GM12878 (cell line): Measurements from ENCODE around the gene DAGLA. TPM values are rescaled to one million over a fixed set of nuclear protein-coding genes. Genes with fewer than 3 reads are reported as not detected.

Source experiments
- BACH1 ChIP-seq: fragments of 450-650 bp; IDR thresholded peaks from 2 replicates; pipeline ENCODE4 v1.6.1; 2017; ENCODE audit warnings: mild to moderate bottlenecking, borderline replicate concordance
- HDGF ChIP-seq: fragments of 450-650 bp; IDR thresholded peaks from 2 replicates; pipeline ENCODE4 v1.6.1; 2016; ENCODE audit warnings: antibody characterized with exemption
- KDM1A ChIP-seq: fragments of 200-600 bp; sonication (generic); IDR thresholded peaks from 2 replicates; pipeline ENCODE4 v1.6.1; 2016; ENCODE audit warnings: borderline replicate concordance
- MEF2B ChIP-seq: fragments of 450-650 bp; IDR thresholded peaks from 2 replicates; pipeline ENCODE4 v1.6.1; 2018; ENCODE audit warnings: mild to moderate bottlenecking, moderate library complexity; ENCODE audit not compliant: partially characterized antibody, poor library complexity, severe bottlenecking
- NBN ChIP-seq: fragments of 450-650 bp; IDR thresholded peaks from 2 replicates; pipeline ENCODE4 v1.6.1; 2016
- NFYA ChIP-seq: IDR thresholded peaks from 2 replicates; pipeline ENCODE4 v1.6.1; 2011; ENCODE audit warnings: low read depth, mild to moderate bottlenecking, low read length, improper control_type of control experiment, borderline replicate concordance
- PML ChIP-seq: IDR thresholded peaks from 2 replicates; pipeline ENCODE4 v1.6.1; 2012; ENCODE audit warnings: low read length, inconsistent platforms
- POLR2A ChIP-seq: IDR thresholded peaks from 2 replicates; pipeline ENCODE4 v1.6.1; 2011; ENCODE audit warnings: low read depth, mild to moderate bottlenecking, low read length
- RB1 ChIP-seq: fragments of 450-650 bp; formaldehyde crosslinking; IDR thresholded peaks from 2 replicates; pipeline ENCODE4 v1.6.1; 2017; ENCODE audit warnings: mild to moderate bottlenecking, borderline replicate concordance
- RBBP5 ChIP-seq: fragments of 200-600 bp; sonication (generic); conservative IDR thresholded peaks from 2 replicates; pipeline ENCODE4 v1.6.1; 2016
- SIX5 ChIP-seq: IDR thresholded peaks from 2 replicates; pipeline ENCODE4 v1.6.1; 2011; ENCODE audit warnings: mild to moderate bottlenecking, low read depth, low read length, moderate library complexity; ENCODE audit not compliant: severe bottlenecking
- SRF ChIP-seq, 2 experiments: IDR thresholded peaks; 2 replicates each; pipeline ENCODE4 v1.6.1; 2011; ENCODE audit warnings: low read depth in 2 of 2, low read length in 2 of 2, mild to moderate bottlenecking in 1 of 2, moderate library complexity in 1 of 2
- SUZ12 ChIP-seq: fragments of 200-600 bp; sonication (generic); IDR thresholded peaks from one replicate; pipeline ENCODE4 v1.6.1; 2018; ENCODE audit warnings: antibody characterized with exemption, mild to moderate bottlenecking; ENCODE audit not compliant: unreplicated experiment
- TAF1 ChIP-seq: IDR thresholded peaks from 2 replicates; pipeline ENCODE4 v1.6.1; 2011; ENCODE audit warnings: mild to moderate bottlenecking, low read depth, low read length, borderline replicate concordance
- TCF12 ChIP-seq: IDR thresholded peaks from 2 replicates; pipeline ENCODE4 v1.6.1; 2011; ENCODE audit warnings: low read depth, mild to moderate bottlenecking, low read length
- WRNIP1 ChIP-seq: IDR thresholded peaks from 2 replicates; pipeline ENCODE4 v1.6.1; 2011; ENCODE audit warnings: low read depth, low read length, improper control_type of control experiment, borderline replicate concordance
- ZNF274 ChIP-seq: IDR thresholded peaks from one replicate; pipeline ENCODE4 v1.8.0; 2011; ENCODE audit not compliant: insufficient read length, insufficient read depth
- polyA plus RNA-seq, 11 experiments: library from polyadenylated mRNA; depleted of rRNA in 4 of 11; unstranded in 6 of 11; stranded (reverse) in 5 of 11; fragments of >200 nt; fragmentation: Nextera tagmentation in 4 of 11; fragmentation: Illumina TruSeq in 1 of 11; extraction: Ambion mirVana in 4 of 11; extraction: Trizol in 1 of 11; gene quantifications; 1 replicate in 1 of 11; 2 replicates in 10 of 11; pipeline versions ENCODE4 v1.2.1 to v1.2.3, GENCODE V29; 2011 to 2016; ENCODE audit warnings: inconsistent platforms in 2 of 11, missing spikeins in 2 of 11, low read depth in 1 of 11
- total RNA-seq, 4 experiments: library from RNA; depleted of rRNA in 3 of 4; stranded (reverse); fragments of >200 nt in 3 of 4; fragmentation: Illumina TruSeq in 1 of 4; extraction: Trizol in 1 of 4; gene quantifications; 2 replicates each; pipeline versions ENCODE4 v1.2.1 to v1.2.3, GENCODE V29; 2013 to 2021
- TF ChIP-seq, protein P1 (sequence below): fragments of 450-650 bp; conservative IDR thresholded peaks from 2 replicates; pipeline ENCODE4 v1.6.1; 2017; ENCODE audit warnings: mild to moderate bottlenecking, moderate library complexity
- TF ChIP-seq, protein P2 (sequence below): fragments of 450-650 bp; IDR thresholded peaks from 2 replicates; pipeline ENCODE4 v1.6.1; 2017; ENCODE audit warnings: low read depth, mild to moderate bottlenecking, moderate library complexity
- TF ChIP-seq, protein P3 (sequence below): IDR thresholded peaks from 2 replicates; pipeline ENCODE4 v1.6.1; 2012; ENCODE audit warnings: low read depth, low read length, improper control_type of control experiment
- TF ChIP-seq, protein P4 (sequence below): fragments of 450-650 bp; formaldehyde crosslinking; IDR thresholded peaks from 2 replicates; pipeline ENCODE4 v1.5.0; 2022; ENCODE audit warnings: mild to moderate bottlenecking, missing genetic modification characterization

The DAGLA gene
- total and polyA plus RNA-seq, 10 of the 15 experiments (the other 5 are each of a cell fraction or from before 2014, with no cell fraction given) = 0.05 TPM; not detected in 9

DNA sequence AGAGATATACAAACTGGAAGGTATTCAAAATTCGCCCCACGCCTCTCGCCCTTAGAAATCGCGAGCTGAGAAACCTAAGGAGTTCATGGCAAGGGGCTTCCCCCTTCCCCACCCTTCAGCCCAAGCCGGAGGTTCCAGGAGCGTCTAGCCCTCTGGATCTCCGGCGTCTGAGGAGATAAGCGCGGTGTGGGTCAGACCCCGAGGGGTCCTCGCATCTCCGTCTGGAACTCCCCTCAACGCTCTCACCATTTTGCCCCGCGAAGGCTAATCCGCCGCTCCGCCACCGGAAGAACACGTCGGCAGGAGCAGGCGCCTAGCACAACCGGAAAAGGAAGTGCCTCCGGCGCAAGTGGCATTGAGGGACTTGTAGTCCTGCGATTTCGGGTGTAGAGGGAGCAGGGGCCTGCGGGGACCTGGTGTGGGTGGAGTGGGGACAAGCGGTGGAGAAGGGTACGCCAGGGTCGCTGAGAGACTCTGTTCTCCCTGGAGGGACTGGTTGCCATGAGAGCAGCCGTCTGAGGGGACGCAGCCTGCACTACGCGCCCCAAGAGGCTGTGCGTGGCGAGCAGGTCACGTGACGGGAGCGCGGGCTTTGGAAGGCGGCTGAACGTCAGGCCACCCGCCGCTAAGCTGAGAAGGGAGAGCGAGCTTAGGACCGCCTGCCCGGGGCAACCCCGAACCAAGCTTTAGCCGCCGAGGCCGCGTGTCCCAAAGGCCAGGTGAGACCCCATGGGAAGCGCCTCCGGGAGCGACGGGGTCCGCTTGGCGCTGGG lies 112.3 kb downstream of the DAGLA start, which contains the start of the genes FEN1 and TMEM258 (continued):
- TF ChIP-seq, protein P1, sequence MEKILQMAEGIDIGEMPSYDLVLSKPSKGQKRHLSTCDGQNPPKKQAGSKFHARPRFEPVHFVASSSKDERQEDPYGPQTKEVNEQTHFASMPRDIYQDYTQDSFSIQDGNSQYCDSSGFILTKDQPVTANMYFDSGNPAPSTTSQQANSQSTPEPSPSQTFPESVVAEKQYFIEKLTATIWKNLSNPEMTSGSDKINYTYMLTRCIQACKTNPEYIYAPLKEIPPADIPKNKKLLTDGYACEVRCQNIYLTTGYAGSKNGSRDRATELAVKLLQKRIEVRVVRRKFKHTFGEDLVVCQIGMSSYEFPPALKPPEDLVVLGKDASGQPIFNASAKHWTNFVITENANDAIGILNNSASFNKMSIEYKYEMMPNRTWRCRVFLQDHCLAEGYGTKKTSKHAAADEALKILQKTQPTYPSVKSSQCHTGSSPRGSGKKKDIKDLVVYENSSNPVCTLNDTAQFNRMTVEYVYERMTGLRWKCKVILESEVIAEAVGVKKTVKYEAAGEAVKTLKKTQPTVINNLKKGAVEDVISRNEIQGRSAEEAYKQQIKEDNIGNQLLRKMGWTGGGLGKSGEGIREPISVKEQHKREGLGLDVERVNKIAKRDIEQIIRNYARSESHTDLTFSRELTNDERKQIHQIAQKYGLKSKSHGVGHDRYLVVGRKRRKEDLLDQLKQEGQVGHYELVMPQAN = peak; percentile 98
- TF ChIP-seq SUZ12 = no peak
- no peak for TF ChIP-seq WRNIP1
- TF ChIP-seq ZNF274 = no peak
- no peak for TF ChIP-seq KDM1A
- peak; percentile 89; the same call in 1 of the 2 replicates for TF ChIP-seq PML
- TF ChIP-seq NBN = peak; percentile 79; the same call in 1 of the 2 replicates
- TF ChIP-seq, protein P2, sequence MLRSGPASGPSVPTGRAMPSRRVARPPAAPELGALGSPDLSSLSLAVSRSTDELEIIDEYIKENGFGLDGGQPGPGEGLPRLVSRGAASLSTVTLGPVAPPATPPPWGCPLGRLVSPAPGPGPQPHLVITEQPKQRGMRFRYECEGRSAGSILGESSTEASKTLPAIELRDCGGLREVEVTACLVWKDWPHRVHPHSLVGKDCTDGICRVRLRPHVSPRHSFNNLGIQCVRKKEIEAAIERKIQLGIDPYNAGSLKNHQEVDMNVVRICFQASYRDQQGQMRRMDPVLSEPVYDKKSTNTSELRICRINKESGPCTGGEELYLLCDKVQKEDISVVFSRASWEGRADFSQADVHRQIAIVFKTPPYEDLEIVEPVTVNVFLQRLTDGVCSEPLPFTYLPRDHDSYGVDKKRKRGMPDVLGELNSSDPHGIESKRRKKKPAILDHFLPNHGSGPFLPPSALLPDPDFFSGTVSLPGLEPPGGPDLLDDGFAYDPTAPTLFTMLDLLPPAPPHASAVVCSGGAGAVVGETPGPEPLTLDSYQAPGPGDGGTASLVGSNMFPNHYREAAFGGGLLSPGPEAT = peak; percentile 92
- peak; percentile 23 for TF ChIP-seq MEF2B
- TF ChIP-seq SRF (IDR thresholded peaks at IDR 0.05; ENCODE audit: low read depth in 2 of 2, low read length in 2 of 2) = peak in 1 of 2 experiments; percentile 78; a peak in 2 of 4 replicates
- no peak for TF ChIP-seq RBBP5
- peak; percentile 98 for TF ChIP-seq POLR2A
- TF ChIP-seq HDGF = peak; percentile 82; the same call in 1 of the 2 replicates
- peak; percentile 20; the same call in 1 of the 2 replicates for TF ChIP-seq BACH1
- TF ChIP-seq TCF12 = no peak
- TF ChIP-seq, protein P3, sequence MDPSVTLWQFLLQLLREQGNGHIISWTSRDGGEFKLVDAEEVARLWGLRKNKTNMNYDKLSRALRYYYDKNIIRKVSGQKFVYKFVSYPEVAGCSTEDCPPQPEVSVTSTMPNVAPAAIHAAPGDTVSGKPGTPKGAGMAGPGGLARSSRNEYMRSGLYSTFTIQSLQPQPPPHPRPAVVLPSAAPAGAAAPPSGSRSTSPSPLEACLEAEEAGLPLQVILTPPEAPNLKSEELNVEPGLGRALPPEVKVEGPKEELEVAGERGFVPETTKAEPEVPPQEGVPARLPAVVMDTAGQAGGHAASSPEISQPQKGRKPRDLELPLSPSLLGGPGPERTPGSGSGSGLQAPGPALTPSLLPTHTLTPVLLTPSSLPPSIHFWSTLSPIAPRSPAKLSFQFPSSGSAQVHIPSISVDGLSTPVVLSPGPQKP = peak; percentile 89
- TF ChIP-seq SIX5 = peak; percentile 69
- TF ChIP-seq, protein P4, sequence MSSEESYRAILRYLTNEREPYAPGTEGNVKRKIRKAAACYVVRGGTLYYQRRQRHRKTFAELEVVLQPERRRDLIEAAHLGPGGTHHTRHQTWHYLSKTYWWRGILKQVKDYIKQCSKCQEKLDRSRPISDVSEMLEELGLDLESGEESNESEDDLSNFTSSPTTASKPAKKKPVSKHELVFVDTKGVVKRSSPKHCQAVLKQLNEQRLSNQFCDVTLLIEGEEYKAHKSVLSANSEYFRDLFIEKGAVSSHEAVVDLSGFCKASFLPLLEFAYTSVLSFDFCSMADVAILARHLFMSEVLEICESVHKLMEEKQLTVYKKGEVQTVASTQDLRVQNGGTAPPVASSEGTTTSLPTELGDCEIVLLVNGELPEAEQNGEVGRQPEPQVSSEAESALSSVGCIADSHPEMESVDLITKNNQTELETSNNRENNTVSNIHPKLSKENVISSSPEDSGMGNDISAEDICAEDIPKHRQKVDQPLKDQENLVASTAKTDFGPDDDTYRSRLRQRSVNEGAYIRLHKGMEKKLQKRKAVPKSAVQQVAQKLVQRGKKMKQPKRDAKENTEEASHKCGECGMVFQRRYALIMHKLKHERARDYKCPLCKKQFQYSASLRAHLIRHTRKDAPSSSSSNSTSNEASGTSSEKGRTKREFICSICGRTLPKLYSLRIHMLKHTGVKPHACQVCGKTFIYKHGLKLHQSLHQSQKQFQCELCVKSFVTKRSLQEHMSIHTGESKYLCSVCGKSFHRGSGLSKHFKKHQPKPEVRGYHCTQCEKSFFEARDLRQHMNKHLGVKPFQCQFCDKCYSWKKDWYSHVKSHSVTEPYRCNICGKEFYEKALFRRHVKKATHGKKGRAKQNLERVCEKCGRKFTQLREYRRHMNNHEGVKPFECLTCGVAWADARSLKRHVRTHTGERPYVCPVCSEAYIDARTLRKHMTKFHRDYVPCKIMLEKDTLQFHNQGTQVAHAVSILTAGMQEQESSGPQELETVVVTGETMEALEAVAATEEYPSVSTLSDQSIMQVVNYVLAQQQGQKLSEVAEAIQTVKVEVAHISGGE (CRISPR knock-in tag) = peak; percentile 61
- TF ChIP-seq RB1 = peak; percentile 98
- TF ChIP-seq NFYA = no peak
- peak; percentile 91 for TF ChIP-seq TAF1
